Suprapubic skin (tissue), 4 donors: ENCODE results near the gene IP6K2.

Experiments
- POLR2A ChIP-seq, 2 donors: fragments of 450-650 bp; IDR thresholded peaks; one replicate each; pipeline ENCODE4 v1.6.1; 2017; ENCODE audit warnings: antibody characterized with exemption in 2 of 2, mild to moderate bottlenecking in 2 of 2, moderate library complexity in 2 of 2
- POLR2AphosphoS5 ChIP-seq, 3 donors: sonication (generic); formaldehyde crosslinking; IDR thresholded peaks; one replicate each; pipeline ENCODE4 v1.6.1; 2017; ENCODE audit warnings: antibody characterized with exemption in 3 of 3
- TF ChIP-seq, protein P1 (sequence below), 2 donors: fragments of 200-600 bp in 1 of 2; fragments of 450-650 bp in 1 of 2; sonication (generic) in 1 of 2; IDR thresholded peaks; one replicate each; pipeline ENCODE4 v1.5.1; 2016 to 2019; ENCODE audit warnings: antibody characterized with exemption in 2 of 2, mild to moderate bottlenecking in 1 of 2, moderate library complexity in 1 of 2

GRCh38 chr3:48684054-48684349 is 33.0 kb downstream of the IP6K2 start:
- TF ChIP-seq, protein P1, sequence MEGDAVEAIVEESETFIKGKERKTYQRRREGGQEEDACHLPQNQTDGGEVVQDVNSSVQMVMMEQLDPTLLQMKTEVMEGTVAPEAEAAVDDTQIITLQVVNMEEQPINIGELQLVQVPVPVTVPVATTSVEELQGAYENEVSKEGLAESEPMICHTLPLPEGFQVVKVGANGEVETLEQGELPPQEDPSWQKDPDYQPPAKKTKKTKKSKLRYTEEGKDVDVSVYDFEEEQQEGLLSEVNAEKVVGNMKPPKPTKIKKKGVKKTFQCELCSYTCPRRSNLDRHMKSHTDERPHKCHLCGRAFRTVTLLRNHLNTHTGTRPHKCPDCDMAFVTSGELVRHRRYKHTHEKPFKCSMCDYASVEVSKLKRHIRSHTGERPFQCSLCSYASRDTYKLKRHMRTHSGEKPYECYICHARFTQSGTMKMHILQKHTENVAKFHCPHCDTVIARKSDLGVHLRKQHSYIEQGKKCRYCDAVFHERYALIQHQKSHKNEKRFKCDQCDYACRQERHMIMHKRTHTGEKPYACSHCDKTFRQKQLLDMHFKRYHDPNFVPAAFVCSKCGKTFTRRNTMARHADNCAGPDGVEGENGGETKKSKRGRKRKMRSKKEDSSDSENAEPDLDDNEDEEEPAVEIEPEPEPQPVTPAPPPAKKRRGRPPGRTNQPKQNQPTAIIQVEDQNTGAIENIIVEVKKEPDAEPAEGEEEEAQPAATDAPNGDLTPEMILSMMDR (IDR thresholded peaks at IDR 0.05): no peak
- TF ChIP-seq POLR2A (IDR thresholded peaks at IDR 0.05) (no peak), POLR2AphosphoS5 (IDR thresholded peaks at IDR 0.05) (no peak)
